NCI-H2196 (cell line): ENCODE measurements around the gene RFESD.
"Not testable (repeated sequence)": the region's sequence is repeated elsewhere in the genome, so short reads cannot be mapped to it uniquely, and the experiment has no call there.

Experiments used
- DNase-seq: peaks from one replicate; lab custom pipeline; 2025; ENCODE audit not compliant: unreplicated experiment; lab: John Stamatoyannopoulos, UW

RFESD gene

DNA sequence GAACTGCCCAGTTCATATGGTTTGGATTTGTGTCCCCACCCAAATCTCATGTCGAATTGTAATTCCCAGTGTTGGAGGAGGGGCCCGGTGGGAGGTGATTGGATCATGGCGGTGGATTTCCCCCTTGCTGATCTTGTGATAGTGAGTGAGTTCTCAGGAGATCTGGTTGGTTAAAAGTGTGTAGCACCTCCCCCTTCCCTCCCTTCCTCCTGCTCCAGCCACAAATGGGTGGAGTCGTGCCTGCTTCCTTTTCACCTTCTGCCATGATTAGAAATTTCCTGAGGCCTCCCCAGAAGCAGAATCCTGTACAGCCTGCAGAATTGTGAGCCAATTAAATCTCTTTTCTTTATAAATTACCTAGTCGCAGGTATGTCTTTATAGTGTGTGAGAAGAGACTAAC, 59.6 kb downstream of the RFESD start:
- DNase-seq, result not testable (repeated sequence)

DNA sequence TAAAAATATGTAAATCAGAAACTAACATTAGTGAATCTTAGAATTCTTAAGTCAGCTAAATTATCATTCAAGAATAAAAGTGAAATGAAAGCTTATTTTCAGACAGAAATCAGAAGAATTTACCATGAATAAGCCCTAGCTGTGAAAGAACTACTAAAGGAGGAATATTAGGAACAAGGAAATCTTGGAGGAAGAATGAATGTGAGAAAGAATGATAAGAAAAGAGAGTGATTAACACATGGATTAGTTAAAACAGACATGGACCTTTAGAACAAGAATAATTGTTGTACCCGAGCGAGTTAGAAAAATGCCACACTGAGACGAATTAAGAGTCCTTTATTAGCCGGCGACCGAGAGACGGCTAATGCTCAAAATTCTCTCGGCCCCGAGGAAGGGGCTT, 60.5 kb downstream of the RFESD start:
- no peak for DNase-seq
